Left renal cortex interstitium (tissue), 4 donors: Measurements from ENCODE around the gene FASTKD2. TPM values are rescaled to one million over a fixed set of nuclear protein-coding genes. Genes with fewer than 3 reads are reported as not detected.
"Not testable (repeated sequence)": the region's sequence is repeated elsewhere in the genome, so short reads cannot be mapped to it uniquely, and the experiment has no call there.

ENCODE experiments used
- DNase-seq, 4 donors: peaks; one replicate each; pipeline ENCODE4 v3.0.0-alpha.2; 2013; ENCODE audit warnings: low read depth in 4 of 4, low spot score in 2 of 4, missing footprints in 1 of 4
- polyA plus RNA-seq, 4 donors: library from polyadenylated mRNA; unstranded; fragments of 120-200 nt; gene quantifications; one replicate each; pipeline ENCODE4 v1.2.1, GENCODE V29; 2013; ENCODE audit not compliant: insufficient read length in 4 of 4

Gene FASTKD2
- polyA plus RNA-seq, 4 donors: 34.8 to 44.0 (median 39.0) TPM

DNA sequence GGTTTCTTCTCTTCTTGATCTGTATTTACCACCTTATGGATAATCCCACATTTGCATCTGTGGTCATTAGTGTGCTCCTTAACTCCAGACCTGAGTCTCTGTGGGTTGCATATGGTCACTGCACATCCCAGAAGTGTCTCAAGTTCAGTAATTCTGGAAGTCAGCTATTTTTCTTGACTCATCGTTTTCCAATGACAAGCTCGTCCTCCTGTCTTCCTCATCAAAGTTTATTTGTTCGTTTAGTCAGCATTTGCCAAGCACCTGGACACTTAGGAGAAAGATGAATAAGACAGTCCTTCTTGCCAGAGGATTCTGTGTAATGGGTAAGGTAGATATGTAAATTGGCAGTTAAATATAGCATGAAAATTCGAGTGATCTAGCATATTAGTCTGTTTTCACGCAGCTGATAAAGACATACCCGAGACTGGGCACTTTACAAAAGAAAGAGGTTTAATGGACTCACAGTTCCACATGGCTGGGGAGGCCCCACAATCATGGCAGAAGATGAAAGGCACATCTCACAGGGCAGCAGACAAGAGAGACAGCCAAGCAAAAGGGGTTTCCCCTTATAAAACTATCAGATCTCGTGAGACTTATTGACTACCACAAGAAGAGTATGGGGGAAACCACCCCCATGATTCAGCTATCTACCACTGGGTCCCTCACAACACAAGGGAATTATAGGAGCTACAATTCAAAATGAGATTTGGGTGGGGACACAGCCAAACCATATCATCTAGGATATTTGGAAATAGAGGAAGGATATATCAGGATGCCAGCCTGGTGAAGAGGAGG lies 19.4 kb downstream of the FASTKD2 start:
- no peak for DNase-seq

DNA sequence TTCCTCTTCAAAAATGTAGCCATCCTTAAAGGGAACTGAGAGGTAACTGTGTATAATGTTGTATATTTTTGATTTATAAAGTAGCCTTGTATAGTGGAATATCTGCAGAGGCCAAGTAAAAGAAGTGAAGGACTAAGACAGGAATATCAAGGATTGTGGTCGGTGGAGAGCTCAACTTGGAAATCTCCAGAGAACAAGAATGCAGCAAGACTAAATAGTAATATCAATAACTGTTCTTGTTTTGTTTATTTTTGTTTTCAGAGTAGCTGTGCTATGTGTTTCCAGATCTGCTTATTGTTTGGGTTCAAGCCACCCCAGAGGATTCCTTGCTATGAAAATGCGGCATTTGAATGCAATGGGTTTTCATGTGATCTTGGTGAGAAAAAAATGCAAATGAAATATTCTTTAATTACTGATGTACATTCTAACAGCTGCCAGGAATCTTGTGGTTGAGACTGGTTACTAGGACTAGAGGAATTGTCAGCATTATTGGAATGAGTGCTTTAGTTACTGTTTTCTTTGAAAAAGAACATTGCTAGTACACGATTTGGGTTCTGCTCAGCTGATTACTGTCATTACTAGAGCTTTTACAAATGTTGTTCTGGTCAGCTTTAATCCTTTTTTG lies 25.0 kb downstream of the FASTKD2 start:
- no peak for DNase-seq

DNA sequence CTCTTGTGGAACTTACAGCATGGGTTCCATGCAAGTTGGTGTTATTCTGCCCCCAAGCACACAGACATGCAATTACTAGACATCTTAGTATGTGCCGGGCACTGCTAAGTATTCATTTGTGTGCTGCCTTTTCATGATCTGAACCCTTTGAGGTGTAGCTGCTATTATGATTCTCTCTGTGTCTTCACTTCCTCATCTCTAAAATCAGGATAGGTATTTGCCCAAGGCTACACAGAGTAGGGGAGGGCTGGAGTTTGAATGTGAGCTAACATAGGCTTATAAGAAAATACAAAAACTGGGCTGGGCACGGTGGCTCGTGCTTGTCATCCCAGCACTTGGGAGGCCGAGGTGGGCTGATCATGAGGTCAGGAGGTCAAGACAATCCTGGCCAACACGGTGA lies 27.2 kb downstream of the FASTKD2 start:
- DNase-seq: no peak

DNA sequence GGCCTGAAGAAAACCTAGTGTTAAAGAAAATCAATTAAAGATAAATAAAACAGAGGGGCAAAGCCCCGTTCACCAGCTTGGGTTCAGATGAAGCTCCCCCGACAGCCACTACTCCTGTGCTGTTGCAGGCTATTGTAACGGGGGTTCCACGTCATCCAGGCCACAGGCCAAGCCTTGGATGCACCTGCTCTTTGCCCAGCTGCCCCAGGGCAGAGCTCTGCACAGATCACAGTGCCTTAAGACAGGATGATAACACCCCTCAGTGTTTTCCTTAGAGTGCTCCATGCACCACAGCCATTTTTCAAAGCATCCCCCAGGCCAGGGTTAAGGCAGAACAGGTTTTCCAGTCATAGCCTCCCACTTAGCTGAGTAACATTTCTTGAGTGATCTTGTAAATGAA lies 32.0 kb downstream of the FASTKD2 start:
- no peak for DNase-seq

DNA sequence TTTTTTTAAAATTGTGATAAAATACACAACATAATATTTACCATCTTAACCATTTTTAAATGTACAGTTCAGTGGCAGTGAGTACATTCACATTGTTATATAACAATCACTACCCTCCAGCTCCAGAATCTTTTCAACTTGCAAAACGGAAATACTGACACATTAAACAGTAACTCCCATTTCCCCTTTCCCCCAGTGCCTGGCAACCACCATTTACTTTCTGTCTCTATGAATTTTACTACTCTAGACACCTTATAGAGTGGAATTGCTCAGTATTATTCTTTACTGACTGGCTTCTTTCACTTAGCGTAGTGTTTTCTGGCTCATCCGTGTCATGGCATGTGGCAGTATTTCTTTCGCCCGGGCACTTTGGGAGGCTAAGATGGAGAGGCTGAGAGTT lies 32.6 kb downstream of the FASTKD2 start:
- DNase-seq: no peak

DNA sequence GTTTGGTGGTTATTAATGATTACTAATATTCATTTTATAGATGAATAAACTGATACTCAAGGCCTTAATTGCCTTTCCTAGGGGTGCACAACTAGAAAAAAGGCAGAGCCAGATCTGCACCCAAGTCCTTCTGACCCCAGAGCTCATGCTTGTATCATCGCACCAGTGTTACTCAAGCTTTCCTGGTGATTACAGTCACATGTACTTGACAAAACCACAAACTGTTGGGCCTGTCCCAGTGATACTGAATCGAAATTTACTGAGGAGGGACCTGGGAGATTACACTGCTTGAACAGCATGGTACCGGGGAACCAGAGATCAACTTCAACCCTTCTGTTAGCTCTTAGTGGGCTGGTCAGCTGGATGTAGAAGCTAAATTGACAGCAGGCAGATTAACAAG lies 33.7 kb downstream of the FASTKD2 start:
- no peak for DNase-seq

DNA sequence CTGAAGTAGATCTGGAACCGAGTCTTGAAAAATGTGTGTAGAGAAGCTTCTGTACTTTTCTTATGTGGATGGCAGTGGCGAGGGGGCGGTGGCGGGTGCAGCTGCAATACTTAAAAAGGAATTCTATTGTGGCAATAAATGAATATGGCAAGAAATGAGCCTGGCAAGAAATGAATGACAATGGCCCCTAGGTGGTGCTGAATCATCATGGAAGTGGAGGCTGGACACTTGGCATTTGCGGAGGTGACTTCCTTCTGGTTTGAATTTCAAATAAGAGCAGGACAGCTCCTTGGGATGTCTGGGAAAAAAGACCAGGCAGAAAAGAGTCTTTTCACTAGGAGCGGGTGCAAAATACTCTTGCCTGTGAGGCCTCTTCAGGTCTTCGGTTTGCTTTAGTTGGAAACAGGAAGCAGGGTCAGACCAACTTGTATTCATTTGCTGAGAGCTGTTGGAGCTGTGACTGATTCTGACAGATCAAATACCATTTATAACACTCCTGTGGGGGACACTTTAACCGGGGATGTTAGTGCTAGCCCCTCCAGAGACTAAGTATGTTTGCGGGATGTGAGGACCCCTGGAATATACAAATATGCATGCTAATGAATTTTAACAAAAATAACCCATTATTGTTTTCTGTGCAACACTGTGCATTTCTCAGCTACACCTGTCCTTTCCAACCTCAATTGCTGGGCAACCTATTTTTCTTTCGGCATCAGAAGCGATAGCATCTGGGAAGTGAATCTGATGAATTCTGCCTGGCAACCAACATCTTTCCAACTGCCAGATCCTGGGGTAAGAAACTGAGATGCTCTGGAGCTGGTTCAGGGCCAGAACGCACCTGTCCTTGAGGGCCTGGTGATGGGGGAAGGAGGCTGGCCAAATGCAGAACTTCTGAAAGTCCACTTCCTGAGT lies 35.4 kb downstream of the FASTKD2 start:
- peak; percentile 39 to 62 (median 48) for DNase-seq

DNA sequence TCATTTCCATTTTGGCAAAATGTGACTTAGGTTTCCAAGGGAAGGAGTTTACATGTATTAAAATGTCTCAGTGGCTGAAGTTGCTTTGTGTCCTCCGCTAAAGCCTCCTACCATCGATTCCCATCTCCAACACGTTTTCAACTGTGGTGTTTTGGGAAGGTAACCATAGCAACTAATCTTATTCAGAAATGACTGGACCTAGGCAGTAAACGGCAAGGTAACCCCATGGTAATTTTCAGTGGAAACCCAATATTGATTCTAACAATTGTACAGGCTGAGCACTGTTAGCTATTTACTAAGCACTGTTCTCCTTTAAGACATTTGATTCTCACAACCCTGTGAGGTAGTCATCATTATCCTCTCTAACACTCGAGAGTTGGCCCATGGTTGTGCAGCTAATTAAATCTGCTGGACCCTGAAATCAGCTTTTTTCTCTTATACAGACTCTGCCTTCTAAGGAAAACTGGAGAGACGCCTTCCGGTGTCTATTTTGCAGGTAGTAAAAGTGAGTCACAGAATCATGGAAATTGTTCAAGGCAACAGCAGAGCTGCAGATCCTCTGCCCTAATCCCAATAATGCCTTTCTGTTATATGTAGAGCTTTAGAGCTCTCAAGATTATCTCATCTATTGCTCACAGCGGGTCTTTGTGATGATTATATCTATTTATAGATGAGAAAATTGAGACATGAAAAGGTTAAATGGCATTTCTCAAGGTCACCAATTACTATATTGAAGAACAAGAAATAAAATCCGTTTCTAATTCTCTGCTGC lies 36.2 kb downstream of the FASTKD2 start:
- no peak for DNase-seq

DNA sequence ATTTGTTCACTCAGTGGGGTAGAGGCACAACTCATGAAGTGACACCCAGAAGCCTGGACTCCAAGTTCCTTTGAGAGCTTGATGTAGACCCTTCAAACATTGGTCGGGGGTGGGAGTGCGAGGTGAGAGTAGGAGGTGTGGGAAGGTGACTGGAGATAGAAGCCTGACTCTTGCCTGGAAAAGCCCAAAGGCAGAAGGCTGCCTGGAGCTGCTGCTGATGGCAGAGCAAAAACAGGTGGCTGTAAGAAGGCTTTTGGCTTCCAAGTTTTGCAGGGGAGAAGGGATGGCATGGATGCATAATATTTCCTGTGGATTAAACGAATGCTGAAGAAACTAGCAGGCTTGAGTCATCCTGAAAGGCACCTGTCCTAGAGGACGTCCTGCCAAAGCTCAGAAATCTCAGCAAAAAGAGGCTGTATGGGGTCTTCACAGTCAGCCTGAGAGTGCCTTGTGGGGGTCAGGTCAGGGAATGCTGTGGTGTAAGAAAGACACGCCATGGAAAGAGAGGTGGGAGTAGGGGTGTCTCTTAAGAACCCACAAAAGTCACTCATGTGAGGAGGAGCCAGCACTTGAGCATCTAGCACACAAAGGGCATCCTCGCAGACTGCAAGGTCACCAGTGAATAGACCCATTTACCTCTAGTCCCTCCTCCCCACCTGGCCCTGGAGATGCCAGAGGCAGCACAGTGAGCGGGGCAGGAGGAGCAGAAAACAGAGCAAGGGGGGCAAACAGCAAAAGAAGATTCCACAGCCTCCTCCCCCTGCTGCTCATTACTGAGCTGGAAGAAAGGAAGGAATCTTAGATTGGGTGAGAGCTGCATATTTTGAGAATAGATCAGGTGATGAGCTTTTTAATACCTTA lies 37.5 kb downstream of the FASTKD2 start:
- DNase-seq: no peak

DNA sequence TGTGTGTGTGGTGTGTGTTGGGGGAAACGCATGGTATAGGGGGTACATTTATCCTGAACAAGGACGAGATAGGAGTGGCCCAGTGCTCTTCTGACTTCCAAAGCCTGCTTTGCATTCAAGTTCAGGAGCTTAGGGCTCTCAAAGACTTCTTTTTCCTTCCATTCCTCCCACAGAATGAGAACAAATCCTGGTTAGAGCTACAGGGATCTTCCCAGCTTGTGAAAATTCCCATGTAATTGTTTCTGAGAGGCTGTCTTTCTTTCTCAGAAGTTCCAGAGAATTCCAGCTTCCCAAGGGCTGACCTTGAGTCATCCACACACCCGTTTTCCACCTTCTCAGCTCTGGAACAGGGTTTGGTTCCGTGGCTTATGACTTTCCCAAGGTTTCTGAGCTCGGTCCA lies 38.9 kb downstream of the FASTKD2 start:
- no peak for DNase-seq

DNA sequence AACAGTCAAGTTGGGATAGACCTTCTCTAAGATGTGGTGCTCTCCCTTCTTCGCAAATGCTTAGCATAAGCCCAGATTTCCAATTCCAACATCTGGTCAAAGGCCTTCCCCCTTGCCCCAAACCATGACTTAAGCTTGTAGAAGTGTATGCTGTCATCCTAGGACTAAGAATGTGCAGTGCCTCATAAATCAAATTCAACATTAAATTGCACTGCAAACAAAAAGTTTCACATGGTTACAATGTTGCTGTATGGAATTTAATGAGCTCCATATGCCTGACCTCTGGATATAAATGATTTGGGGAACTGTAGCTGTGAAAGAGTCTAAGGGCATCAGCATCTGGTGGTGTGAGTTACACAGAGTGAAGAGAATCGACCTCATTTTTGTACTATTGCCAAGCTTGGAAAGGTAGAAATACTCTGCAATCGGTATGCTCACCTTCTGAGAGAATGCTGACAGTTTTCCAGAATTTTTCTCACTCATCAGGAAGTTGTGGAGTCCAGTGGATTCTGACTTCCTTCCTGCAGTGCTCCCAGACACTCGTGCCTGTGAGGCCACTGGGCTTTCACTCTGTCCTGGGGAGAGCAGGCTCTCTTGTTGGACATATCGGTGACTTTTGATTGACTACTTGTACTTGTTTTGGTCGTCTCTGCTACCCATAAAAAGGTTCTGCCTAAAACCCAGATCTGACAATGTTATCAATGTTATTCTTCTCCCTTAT lies 40.6 kb downstream of the FASTKD2 start:
- DNase-seq: peak in 1 of 4 donors; percentile 4

DNA sequence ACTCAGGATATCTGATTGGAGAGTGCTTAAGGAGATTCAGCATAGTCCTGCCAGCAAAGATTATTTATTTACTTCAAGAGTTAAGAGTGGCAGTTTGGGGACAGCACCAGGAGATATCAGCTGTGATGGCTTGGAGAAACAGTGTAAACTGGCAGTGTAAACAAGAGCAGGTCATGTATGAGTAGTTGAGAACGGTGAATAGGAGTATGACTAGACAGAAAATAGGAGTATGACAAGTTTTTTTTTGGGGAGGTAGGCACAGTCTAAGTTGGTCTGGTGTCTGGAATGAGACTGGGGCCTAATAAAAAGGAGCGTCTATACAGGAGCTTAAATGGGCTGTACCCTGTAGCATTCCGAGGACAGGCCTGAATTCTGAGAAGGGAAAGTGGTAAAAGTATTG lies 42.2 kb downstream of the FASTKD2 start:
- DNase-seq: not testable (repeated sequence)

DNA sequence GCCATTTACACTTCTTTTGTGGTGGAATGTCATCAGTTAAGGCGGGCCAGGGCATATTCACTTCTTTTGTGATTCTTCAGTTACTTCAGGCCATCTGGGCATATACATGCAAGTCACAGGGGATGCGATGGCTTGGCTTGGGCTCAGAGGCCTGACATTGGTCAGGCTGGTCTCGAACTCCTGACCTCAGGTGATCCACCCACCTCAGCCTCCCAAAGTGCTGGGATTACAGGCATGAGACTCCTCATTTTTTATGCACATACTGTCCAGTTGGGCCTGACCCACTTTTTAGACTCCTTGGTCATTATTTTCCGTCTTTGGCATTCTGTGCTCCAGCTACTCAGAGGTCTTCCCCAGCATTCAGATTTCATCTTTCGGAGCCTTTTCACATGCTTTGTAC lies 47.1 kb downstream of the FASTKD2 start:
- not testable (repeated sequence) for DNase-seq

DNA sequence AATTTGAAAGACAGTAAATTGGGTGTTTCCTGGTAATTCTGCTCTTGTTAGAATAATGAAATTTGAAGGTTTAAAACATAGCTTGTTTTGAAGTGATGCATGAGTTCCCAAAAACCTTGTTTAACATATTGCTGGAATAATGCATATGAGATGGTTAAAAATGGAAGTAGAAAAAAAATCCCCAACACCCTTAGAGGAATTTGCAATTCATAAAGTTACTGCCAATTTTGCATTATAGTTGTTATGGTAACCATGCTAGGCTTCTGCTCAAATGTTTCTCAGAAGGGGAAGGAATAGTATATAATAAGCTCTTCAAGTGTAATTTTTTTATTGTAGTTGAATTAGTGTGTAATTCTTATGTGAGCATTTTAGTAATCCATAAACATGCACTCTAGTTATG lies 49.1 kb downstream of the FASTKD2 start:
- DNase-seq: no peak

DNA sequence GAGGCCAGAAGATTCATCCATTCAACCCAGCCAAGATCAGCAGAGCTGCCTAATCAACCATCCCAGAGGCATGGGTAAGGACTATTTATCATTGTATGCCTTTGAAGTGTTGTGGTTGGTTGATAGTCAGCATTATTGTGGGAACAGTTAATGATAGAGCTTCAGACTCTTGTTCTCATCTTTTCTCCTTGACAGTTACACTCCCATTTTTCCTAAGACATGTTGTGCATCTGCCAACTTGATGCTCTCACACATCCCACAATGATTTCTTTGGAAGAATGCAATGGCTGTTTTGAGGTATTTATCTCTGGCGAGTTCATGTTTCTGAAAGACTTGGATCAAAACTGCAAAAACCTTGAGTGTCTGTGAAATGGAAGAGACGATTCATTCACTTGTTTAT lies 55.4 kb downstream of the FASTKD2 start:
- DNase-seq: no peak

DNA sequence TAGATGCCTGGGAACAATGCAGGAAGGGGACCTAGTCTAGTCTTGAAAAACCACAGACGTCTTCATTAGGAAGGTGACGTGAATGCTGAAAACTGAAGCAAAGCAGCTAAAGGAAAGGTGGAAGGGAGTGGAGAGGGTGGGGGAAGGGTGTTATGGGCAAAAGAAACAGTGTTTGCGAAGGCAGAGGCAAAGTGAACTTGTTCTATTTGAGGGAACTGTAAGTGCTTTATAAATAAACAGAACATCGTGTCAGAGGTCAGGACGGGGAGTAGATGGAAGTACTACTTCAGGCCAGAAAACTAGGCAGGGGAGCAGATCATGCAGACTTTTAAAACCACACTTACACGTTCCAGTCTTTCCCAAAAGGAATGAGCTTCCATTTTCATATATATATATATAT lies 57.8 kb downstream of the FASTKD2 start:
- no peak for DNase-seq

DNA sequence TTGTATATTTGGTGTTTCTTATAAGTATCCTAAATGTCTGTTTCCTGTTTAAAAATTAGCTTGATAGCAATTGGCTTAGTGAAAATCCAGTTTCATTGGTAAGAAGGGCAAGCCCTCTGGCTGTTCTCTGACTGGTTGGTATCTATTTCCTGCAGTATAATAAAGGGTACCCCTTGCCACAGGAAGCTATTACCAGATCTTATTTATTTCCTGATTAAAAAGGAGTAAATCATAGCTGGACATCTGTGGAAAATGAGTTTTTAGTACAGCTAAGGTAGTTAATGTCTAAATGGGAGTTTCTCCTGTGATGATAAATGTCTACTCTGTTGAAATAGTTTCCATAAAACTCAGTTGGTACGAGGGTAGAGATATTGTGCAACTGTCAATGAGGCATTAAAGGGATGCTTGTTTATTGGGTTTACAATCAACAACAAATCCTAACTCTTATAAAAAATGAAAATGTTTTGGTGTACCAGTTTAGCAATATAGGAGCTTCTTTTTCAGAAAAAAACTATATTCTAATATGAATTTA lies 58.7 kb downstream of the FASTKD2 start:
- no peak for DNase-seq

DNA sequence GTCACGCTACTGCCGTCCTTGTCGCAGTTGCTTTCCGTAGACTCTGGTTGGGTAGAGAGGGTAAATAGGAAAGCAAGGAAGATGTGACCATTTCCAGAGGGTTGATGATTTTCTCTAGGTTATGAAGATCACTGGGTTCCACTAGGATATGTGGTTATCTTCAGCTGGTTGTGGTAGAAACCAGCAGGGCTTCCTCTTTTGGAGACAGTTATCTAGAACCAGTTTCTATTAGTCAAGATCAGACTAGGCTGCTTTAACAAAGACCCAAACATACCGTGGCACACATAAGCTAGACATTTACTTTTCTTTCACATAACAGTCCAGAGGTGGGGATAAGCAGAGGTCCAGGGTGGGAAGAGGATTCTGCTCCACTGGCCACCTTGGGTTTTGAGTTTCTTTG lies 59.6 kb downstream of the FASTKD2 start:
- DNase-seq: no peak
